GM18508 (cell line): ENCODE measurements around the gene TM7SF2.

Experiments
- ATAC-seq: cut with Tn5 transposase; IDR thresholded peaks from one replicate; pipeline ENCODE4 v1.9.1; 2021; ENCODE audit warnings: moderate number of reproducible peaks; ENCODE audit not compliant: insufficient read depth, unreplicated experiment

TM7SF2 gene

DNA sequence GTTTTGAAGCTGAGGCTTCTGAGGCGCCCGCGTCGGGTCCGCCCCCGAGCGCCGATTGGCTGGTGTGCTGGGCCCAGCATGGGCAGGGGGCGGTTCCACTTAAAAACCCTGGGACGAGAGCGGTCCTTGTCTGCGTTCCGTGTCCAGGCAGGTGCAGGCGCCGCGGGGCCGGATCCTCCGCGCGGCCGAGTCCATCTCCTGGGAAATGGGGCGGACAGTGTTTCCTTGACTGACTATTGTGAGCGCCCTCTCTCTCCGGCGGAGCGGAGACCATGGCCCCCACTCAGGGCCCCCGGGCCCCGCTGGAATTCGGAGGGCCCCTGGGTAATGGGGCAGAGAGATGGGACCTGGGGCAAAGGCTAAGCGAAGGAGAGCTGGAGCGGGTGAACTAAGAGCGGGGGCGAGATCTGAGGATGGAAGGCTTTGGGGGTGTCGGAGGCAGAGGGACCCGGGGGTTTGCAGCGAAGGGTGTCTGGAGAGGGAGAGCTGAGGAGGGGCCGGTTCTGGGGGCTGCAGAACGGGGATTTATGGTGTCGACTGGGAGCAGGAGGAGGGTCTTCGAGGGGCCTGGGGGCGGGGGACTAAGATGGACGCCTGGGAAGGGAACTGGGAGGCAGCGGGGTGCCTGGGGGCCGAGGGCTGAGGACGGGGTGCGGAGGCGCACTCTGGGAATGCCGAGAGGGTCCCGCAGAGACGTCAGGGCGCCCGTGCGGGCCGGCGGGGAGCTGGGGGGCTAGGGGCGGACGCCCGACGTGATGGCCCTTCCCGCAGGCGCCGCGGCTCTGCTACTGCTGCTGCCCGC, at the start of gene TM7SF2:
Gene TM7SF2 (plus strand): TSS at position 129 of the 802 bp plus-strand sequence. CDS start 144 bp downstream, at position 273.
- ATAC-seq: no peak

DNA sequence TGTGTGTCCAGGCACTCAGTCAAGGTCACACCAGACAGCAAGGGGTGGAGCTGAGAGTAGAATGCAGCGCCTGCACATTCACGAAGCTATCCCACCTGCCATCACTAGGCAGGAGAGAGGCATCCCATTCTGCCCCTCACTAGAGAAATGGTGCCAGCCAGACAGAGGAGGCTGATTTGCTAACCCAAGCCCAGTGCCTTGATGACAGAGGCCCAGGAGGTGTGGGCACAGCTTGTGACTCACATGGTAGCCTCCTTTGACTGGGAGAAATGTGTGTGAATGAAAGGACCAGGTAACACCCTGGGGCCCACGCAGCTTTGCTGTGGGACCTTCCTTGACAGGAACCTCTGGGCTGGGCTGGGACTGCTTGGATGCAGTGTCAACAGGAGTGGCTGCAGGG, 48.1 kb upstream of the TM7SF2 start:
- no peak for ATAC-seq

DNA sequence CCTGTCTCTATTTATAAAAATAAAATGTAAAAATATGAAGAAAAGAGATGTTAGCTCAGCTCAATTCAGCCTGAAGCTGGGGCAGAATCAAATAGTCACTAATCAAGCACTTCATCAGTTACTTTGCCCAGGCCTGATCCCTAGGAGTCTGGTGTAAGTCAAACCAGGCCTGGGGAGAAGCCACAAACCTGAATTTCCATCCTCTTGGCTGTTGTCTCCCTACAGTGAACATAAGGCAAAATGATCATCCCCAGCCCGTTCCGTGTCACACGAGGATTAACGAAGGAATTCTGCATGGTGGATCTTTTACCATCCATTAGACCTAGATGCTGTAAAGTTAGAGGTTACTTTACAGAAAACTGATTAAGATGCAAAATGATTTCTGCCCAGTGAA, 46.8 kb upstream of the TM7SF2 start:
- ATAC-seq: no peak

DNA sequence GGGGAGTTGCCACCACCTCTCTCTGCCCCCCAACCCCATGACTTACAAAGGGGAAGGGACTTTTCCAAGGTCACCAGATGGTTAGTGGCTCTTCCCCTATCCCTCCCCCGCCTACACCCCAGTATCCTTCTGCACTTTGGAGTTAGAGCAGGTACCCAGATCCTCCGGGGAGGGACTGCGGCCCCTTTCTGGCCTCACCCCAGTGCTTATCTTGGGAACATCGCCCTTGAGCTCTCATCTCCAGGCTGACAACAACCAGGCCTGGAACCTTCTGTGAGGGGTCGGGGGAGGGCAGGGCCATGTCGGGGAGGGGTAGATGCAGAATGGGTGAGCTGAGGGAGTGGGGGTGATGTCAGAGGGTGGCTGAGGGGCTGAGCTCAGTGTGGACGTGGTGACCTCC, 45.8 kb upstream of the TM7SF2 start:
- no peak for ATAC-seq

DNA sequence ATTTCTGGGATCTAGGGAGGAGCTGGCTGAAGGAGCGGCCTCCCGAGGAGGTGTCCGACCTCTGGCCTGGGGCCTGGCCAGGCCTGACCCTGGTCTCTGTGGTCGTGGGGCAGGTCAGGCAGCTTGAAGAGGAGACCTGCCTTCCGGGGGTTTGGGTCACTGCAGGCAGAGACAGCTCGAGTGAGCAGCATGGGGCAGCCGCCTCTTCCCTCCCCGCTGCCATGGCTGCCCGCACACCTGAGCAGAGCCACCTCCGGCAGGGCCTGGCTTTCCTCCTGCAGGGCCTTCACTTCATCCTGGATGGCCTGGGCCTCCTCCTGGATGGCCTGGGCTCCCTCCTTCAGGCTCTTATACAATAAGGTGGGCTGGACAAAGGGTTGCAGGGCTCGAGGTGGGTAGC, 45.4 kb upstream of the TM7SF2 start:
- no peak for ATAC-seq

DNA sequence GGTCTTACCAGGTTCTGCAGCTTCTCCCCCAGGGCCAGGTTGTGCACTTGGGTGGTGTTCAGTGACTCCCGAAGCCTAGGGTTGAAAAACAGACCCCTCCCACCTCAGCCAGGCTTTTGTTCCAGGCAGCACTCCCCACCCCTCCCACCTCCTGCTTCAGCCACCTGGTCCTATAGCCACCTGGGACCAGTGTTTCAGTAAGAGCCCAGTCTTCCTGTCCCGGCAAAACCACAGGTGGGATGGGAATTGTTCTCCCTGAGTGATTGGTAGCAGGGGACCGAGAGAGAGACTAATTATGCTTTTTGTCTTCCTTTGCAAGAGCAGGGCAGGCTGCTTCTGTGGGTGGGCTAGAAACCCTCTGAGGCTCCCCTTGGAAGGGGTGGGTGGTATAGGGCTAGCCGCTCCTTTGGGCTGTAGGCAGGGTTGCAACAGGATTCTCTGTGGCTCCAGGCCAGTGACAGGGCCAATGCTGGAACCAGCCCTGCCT, 44.8 kb upstream of the TM7SF2 start:
- no peak for ATAC-seq

DNA sequence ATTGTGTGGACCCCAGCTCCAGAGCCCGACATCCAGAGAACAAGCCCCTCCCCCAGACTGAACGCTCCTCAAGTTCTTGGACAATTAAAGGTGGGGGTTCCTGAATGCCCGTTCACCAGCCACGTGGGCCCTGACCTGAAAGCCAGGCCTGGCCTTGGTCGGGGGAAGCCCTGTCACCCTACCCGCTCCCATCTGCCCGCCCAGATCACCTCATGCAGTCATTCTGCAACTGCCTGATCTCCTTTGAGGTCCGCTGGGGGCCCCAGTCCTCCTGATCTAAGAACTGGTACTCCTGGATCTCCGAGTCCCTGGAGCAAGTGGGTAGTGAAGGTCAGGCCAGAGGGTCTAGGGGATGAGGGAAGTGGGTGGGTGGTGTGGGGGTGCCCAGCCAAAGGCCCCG, 44.2 kb upstream of the TM7SF2 start:
- ATAC-seq: no peak

DNA sequence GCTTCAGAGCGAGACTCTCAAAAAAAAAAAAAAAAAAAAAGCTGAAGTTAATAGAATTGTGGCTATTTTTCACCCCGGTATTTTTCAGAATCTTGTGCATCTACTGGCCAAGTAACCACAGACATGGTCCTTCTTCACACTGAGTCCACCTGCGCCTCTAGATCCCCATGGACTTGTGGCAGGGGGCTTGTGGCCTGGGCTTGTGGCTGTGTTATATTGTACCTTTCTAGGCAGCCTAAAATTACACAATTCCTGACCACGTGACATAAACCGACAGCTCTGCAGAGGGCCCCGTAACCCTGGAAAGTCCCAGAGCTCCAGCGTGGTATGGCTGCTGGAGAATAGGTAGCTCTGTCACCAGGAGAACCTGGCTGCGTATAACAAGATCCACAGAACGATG, 42.5 kb upstream of the TM7SF2 start:
- no peak for ATAC-seq

DNA sequence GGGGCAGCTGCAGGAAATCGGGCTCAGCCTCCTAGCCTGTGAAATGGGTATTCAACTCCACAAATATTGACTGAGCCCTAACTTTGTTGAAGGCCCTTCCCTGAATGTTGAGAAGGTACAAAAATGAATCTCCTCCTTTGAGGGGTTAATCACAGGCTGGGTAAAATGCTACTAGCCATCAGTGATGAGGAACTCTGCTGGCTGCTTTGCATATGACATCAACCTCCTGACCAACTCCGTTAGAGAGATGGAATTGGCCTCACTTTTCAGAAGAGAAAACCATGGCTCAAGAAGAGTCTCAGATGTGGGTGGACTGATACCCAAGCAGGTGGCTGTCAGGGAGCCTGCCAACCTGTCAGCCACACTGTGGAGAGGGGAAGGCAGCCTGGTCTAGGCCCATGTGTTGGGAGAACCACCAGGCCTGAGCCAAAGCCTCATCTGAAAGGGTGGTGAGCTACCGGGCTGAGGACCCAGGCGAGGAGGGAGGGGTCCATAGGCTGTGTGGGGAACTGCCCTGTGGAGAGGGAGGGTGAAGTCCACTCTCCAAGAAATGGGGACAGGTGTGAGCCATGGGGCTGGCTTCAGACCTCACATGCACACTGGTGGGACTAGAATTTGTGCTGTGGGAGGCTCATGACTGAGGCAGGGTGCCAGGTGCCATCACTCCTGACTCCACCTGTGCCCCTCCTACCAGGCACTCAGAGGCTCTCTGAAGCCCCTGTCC, 39.6 kb upstream of the TM7SF2 start:
- no peak for ATAC-seq

DNA sequence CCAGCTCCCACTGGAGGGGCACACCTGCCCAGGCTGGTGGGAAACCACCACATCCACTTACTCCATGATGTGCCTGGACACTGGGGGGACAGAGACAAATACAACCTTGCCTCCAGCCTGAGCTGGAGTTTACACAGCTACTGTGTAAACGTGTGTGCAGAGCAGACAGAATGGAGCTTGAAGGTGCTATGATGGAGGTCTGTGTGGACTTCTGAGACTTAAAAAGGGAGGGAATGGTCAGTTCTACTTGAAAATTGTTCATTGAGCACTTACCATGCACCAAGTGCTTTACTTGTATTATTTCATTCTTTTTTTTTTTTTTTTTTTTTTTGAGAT, 39.1 kb upstream of the TM7SF2 start:
- no peak for ATAC-seq

DNA sequence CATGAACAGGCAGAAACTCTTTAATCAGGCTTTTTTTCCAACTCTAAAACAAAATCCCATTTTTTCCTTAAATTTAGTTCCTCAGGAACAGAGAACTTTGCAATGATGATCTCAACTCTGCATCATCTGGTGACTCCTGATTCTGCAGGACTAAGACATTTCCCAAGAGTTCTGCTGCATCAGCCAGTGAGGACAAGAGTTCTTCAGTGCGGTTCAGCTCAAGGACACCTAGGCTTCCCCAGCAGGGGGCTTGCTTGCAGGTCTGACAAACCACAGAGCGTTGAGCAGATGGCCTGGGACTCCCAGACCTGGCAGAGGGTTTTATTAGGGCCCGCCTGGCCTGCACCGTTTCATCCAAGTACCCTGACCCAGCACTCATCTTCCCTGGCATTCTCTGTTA, 34.2 kb upstream of the TM7SF2 start:
- ATAC-seq: no peak

DNA sequence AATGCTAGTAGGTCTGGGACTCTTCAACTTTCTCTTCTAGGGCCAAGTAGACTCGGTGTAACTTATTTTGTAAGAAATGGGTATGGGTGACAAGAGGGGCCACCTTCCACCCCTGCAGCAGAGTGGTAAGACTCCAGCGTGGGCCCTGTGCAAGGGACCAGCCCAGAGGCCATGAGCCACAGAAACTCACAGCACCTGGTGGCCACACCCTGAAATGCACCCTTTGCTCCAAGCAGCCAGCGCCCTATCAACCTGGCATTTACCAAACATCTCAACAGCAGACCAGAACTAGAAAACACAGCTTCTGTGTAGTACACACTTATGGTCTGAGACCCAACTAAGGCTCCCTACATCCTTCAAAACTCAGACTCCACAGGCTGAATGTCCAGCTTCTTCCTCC, 33.5 kb upstream of the TM7SF2 start:
- no peak for ATAC-seq

DNA sequence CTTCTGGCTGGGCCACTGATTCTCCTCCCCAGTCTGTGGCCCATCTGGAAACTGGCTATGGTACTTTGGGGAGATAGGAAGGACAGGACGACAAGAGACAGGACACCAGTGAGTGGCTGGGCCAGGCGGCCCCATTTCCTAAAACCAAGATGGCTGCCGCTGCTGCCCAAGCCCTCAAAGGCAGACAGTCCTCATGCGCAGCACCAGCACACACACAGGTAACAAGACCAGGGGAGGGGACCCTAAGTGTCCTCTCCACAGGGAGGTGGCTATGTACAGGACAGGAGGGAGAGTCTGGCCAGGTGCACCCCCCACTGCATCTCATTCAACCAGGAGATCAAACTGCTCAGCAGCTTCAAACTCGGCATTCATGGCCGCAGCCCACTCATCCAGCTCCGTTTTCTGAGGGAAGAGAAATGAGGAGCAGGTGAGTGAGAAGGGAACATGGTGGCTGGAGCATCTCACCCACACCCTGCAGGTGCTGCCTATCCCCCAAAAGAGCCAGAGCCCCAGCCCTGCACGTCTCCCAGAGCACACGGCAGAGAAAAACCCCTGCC, 32.8 kb upstream of the TM7SF2 start:
- no peak for ATAC-seq

DNA sequence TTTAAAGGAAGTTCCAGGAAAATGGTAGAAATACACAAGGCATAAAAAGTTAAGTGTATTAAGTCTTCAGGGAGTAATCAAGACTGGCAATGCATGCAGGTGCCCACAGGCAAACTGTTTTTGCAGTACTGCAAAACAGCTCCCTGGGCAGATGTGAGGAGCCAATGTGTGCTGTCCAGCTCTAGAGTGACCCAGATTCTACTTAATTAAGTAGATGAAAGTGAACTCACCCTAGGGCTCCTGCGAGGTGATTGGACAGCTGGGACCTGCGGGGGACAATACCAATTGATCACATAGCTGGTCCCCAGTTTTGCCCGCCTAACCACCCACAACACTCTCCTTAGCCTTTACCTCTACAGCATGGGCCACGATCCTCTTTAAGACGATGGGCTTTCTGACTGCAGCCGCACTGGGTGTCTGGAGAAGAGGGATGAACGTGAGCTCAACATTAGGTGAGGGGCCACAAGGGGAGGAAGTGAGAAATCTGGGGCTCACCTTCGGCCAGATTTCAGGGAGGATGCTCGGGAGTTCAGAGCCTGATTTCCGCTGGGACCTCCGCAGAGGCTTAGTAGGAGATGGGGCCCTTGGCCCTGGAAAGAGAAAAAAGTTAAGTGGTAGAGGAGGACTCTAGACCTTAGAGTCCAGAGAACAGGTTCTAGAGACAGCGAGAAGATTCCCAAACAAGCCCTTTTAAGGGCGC, 28.4 kb upstream of the TM7SF2 start:
- no peak for ATAC-seq

DNA sequence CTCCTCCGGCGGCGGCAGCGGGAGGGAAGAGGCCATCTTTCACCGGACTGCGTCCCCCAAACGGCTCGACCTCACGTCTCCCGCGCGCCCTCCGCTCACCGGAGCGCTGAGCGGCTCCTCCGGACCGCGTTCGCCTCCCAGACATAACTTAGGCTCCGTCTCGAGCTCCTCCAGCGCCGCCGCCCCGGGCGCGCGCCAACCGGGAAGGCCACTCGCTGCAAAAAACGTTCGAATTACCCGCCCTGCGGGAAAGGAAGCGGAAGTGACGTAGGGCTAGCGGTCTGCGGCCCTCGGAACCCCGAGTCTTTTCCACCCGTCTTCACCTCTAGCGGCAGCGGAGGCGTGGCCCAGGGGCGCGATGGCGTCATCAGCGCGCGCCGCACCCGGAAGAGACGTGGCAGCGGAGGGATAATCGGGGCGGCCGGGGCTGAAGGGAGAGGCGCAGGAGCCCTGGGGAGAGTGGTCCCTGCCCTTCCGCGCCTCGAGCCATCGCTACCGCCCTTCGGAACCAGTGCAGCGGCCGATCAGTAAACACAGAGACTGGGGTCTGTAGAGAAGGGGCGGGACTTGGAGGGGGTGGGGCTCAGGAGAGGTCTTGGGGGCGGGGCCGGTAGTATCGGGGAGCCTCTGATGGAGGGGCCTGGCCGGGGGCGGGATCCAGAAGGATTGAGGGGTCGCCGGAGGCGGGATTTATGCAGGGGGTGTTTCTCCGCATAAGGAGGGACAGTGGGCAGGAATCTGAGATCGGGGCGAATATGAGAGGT, 27.7 kb upstream of the TM7SF2 start, which contains the start of the genes CDCA5 and ZFPL1:
Gene CDCA5 (minus strand): TSS at position 207 of the 764 bp plus-strand sequence. CDS start 62 bp downstream, at position 145.
Gene ZFPL1 (plus strand): TSS at position 389 of the 764 bp plus-strand sequence. CDS start 477 bp downstream, outside the sequence.
- no peak for ATAC-seq

DNA sequence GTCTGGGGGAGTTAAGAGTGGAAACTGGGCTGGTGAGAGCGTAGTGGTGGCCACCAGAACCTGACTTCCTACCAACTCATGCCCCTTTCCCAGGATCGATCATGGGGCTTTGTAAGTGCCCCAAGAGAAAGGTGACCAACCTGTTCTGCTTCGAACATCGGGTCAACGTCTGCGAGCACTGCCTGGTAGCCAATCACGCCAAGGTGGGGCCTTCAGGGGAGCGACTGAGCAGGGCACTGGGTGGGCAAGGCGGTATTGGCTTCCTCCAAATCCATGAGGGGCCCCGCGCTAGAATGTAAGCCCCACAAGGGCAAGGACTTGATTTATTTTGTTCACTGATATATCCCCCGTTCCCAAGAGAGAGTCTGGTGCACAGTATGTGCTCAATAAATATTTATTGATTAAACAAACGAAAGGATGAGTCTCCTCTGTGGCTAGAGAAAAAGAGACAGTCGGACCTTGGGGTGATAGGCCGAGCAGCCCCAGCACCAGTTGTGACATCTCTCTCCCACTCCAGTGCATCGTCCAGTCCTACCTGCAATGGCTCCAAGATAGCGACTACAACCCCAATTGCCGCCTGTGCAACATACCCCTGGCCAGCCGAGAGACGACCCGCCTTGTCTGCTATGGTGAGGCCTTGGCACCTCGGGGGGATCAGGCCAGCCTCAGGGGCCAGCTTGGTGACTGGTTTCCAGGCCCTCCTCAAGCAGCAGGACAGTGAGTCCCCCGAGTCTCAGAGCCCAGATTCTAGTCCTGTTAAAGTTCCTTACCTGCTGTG, 26.9 kb upstream of the TM7SF2 start:
- no peak for ATAC-seq

DNA sequence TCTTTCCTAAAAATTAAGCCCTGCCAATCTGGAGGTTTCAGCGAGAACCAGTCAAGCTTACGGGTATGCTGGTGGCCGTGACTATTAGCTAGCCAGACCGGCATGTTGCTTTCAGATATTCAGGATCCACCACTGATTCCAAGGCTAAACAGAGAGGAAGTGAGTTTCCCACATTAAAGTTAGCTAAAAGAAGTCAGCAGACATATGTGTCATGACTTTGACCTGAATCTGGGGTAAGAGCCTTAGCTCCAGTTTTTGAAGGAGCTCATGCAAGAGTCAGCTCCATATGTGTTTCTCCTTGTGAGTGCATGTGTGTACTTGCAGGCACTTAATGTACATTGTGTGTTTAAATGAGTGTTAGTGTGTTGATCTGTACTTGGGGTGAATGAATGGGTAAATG, 26.2 kb upstream of the TM7SF2 start:
- no peak for ATAC-seq

DNA sequence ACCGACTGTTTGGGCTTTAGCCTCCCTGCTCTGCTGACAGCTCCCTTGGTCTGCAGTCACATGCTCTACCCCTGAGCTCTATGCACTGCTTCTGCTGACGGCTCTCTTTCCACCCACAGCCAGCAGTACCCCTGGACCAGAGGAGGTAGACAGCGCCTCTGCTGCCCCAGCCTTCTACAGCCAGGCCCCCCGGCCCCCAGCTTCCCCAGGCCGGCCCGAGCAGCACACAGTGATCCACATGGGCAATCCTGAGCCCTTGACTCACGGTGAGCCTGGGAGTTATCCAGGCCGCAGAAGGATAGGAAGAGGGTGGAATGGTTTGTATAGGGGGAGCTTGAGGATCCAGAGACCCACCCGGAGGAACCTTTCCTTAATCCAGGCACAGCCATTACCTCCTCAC, 24.9 kb upstream of the TM7SF2 start:
- no peak for ATAC-seq

DNA sequence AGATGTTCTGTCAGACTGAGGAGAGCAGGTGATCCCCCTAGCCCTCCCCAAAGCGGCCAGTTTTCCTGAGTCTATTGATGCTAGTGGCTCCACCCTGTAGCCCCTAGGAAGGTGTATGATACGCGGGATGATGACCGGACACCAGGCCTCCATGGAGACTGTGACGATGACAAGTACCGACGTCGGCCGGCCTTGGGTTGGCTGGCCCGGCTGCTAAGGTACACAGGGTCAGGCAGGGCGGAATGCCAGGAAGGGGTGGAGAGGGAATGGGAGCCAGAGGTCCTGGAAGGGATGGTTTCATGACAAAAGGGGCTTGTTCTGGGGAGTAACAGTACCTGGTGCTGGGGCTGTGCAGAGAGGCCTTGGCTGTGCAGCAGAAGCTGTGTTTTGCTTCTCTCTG, 24.5 kb upstream of the TM7SF2 start:
- ATAC-seq: no peak
